Putamen (tissue), 1 donor: Measurements from ENCODE around the gene NAPB.

Source experiments
- DNase-seq: peaks from one replicate; pipeline ENCODE4 v3.0.0-alpha.2; 2016; ENCODE audit warnings: low spot score

Gene NAPB

GRCh38 chr20:23344336-23344735 is 77.0 kb downstream of the NAPB start:
- no peak for DNase-seq

- no peak for DNase-seq
Measured at GRCh38 chr20:23343590-23343989, 77.7 kb downstream of the NAPB start.

GRCh38 chr20:23341073-23341472 is 80.2 kb downstream of the NAPB start:
- no peak for DNase-seq

GRCh38 chr20:23340524-23340923 is 80.8 kb downstream of the NAPB start:
- DNase-seq, result peak; percentile 43

- DNase-seq, result no peak
Measured at GRCh38 chr20:23339986-23340385, 81.3 kb downstream of the NAPB start.

GRCh38 chr20:23337312-23337711 is 84.0 kb downstream of the NAPB start:
- DNase-seq, result no peak

GRCh38 chr20:23336476-23336875 is 84.8 kb downstream of the NAPB start:
- no peak for DNase-seq

- no peak for DNase-seq
Measured at GRCh38 chr20:23335521-23335920, 85.8 kb downstream of the NAPB start.

- DNase-seq, result no peak
Measured at GRCh38 chr20:23334111-23334510, 87.2 kb downstream of the NAPB start.

GRCh38 chr20:23332467-23332866 is 88.8 kb downstream of the NAPB start:
- no peak for DNase-seq

GRCh38 chr20:23331450-23332350 is 89.6 kb downstream of the NAPB start:
- no peak for DNase-seq

GRCh38 chr20:23327617-23328333 is 93.5 kb downstream of the NAPB start:
- DNase-seq, result no peak

GRCh38 chr20:23326774-23327173 is 94.5 kb downstream of the NAPB start:
- no peak for DNase-seq

GRCh38 chr20:23325107-23325506 is 96.2 kb downstream of the NAPB start:
- no peak for DNase-seq
